OCI-LY1 (cell line): ENCODE data around the gene ERN2.

ENCODE experiments used
- EZH2 ChIP-seq: fragments of 200-600 bp; sonication (generic), shearing (Covaris generic); IDR thresholded peaks from 2 replicates; pipeline ENCODE4 v1.8.0; 2017; ENCODE audit warnings: borderline replicate concordance, mixed run types, mild to moderate bottlenecking, antibody characterized with exemption, low read length, moderate library complexity, mixed read lengths
- TF ChIP-seq, protein P1 (sequence below): fragments of 200-600 bp; sonication (generic), shearing (Covaris generic); IDR thresholded peaks from 2 replicates; pipeline ENCODE4 v1.5.1; 2017; ENCODE audit warnings: mild to moderate bottlenecking, antibody characterized with exemption, low read length, moderate library complexity, mixed read lengths

DNA sequence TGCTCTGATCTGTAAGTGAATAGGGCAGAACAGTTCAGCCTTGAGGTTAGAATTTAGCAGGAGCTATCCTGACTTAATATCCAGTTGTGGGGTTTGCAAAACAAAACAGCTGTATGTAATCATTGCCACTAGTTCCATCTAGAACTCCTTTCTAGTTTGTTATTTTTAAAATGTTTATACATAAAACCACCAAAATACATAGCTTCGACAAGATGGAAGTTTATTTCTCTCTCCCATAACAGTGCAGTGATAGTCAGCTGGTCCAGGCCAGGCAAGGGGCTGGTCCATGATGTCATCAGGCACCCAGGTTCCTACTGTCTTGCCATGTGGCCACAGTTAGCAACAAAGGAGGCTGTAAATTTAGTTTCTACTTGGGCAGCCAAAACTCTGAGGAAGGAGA is 44.8 kb downstream of the ERN2 start:
- TF ChIP-seq, protein P1, sequence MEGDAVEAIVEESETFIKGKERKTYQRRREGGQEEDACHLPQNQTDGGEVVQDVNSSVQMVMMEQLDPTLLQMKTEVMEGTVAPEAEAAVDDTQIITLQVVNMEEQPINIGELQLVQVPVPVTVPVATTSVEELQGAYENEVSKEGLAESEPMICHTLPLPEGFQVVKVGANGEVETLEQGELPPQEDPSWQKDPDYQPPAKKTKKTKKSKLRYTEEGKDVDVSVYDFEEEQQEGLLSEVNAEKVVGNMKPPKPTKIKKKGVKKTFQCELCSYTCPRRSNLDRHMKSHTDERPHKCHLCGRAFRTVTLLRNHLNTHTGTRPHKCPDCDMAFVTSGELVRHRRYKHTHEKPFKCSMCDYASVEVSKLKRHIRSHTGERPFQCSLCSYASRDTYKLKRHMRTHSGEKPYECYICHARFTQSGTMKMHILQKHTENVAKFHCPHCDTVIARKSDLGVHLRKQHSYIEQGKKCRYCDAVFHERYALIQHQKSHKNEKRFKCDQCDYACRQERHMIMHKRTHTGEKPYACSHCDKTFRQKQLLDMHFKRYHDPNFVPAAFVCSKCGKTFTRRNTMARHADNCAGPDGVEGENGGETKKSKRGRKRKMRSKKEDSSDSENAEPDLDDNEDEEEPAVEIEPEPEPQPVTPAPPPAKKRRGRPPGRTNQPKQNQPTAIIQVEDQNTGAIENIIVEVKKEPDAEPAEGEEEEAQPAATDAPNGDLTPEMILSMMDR = no peak
- TF ChIP-seq EZH2 = no peak
